Right atrium auricular region (tissue), 2 donors: Measurements from ENCODE around the gene RIMOC1. TPM values are rescaled to one million over a fixed set of nuclear protein-coding genes. Genes with fewer than 3 reads are reported as not detected.
A peak's percentile ranks its signal among the peaks of the same experiment; 100 is the strongest.

Source experiments
- DNase-seq: peaks from one replicate; pipeline ENCODE4 v3.0.0-alpha.2; 2019; ENCODE audit warnings: low spot score
- H3K27ac ChIP-seq, 2 donors: fragments of 200-600 bp; sonication (generic); 1 replicate in 1 of 2; 2 replicates in 1 of 2; pipeline ENCODE4 v1.5.1; 2016 to 2019
- H3K27me3 ChIP-seq, 2 donors: fragments of 200-600 bp; sonication (generic); one replicate each; pipeline versions ENCODE4 v1.5.1 to v1.6.0; 2017 to 2019
- H3K36me3 ChIP-seq: fragments of 200-600 bp; sonication (generic); one replicate; pipeline ENCODE4 v1.5.1; 2016
- H3K4me1 ChIP-seq, 2 donors: fragments of 200-600 bp; sonication (generic); one replicate each; pipeline versions ENCODE4 v1.5.1 to v1.6.0; 2017 to 2019
- H3K4me3 ChIP-seq, 2 donors: fragments of 200-600 bp; sonication (generic); 1 replicate in 1 of 2; 2 replicates in 1 of 2; pipeline ENCODE4 v1.5.1; 2017 to 2019; ENCODE audit warnings: mild to moderate bottlenecking in 1 of 2, moderate library complexity in 1 of 2
- H3K9me3 ChIP-seq, 2 donors: fragments of 200-600 bp; sonication (generic); one replicate each; pipeline ENCODE4 v1.5.1; 2019
- total RNA-seq, 2 donors: library from RNA; depleted of rRNA; stranded (reverse); fragments of >200 nt; gene quantifications; one replicate each; pipeline ENCODE4 v1.1.0, GENCODE V29; 2016
- TF ChIP-seq, protein P1 (sequence below), 2 donors: fragments of 200-600 bp; sonication (generic); IDR thresholded peaks; one replicate each; pipeline ENCODE4 v1.5.1; 2019; ENCODE audit warnings: antibody characterized with exemption in 2 of 2

RIMOC1 gene
- total RNA-seq, 2 donors from 2014 or later = 11.2 to 13.9 TPM

GRCh38 chr5:41893074-41893851, 10.9 kb upstream of the RIMOC1 start:
- H3K4me1 ChIP-seq = no peaks in the 10 kb centered on the region
- DNase-seq = no peak
- H3K27ac ChIP-seq = no peak overlapping the region
- no peaks in the 10 kb centered on the region for H3K27me3 ChIP-seq
- no peaks in the 10 kb centered on the region for H3K9me3 ChIP-seq
- TF ChIP-seq, protein P1, sequence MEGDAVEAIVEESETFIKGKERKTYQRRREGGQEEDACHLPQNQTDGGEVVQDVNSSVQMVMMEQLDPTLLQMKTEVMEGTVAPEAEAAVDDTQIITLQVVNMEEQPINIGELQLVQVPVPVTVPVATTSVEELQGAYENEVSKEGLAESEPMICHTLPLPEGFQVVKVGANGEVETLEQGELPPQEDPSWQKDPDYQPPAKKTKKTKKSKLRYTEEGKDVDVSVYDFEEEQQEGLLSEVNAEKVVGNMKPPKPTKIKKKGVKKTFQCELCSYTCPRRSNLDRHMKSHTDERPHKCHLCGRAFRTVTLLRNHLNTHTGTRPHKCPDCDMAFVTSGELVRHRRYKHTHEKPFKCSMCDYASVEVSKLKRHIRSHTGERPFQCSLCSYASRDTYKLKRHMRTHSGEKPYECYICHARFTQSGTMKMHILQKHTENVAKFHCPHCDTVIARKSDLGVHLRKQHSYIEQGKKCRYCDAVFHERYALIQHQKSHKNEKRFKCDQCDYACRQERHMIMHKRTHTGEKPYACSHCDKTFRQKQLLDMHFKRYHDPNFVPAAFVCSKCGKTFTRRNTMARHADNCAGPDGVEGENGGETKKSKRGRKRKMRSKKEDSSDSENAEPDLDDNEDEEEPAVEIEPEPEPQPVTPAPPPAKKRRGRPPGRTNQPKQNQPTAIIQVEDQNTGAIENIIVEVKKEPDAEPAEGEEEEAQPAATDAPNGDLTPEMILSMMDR (IDR thresholded peaks at IDR 0.05) = no peak
- H3K4me3 ChIP-seq = no peak overlapping the region
- no peaks in the 10 kb centered on the region for H3K36me3 ChIP-seq

DNA sequence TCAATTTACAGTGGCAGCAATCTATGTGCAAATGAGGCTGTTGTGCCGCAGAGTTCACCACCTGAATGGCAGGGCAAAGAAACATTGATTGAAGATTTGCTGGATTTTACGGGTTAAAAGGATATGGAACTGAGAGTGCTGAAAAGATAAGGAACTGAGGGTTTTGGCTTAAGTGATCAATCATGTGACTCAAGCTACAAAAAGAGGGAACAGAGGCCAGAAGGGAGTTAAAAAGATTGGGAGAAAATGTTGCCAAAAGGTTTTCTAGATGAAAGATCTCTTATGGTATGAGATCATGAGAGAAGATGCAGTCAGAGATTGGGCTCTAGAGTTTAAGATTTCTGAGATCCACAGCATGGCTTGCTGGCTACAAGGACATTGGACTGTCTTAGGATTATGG, 7.9 kb upstream of the RIMOC1 start:
- Histone ChIP-seq H3K27ac (no peak overlapping the region), H3K9me3 (no peaks in the 10 kb centered on the region), H3K36me3 (no peaks in the 10 kb centered on the region), H3K4me1 (no peaks in the 10 kb centered on the region), H3K4me3 (no peak overlapping the region), H3K27me3 (no peaks in the 10 kb centered on the region)
- TF ChIP-seq, protein P1 (IDR thresholded peaks at IDR 0.05) = no peak
- DNase-seq = no peak

- Histone ChIP-seq H3K36me3 (no peaks in the 10 kb centered on the region), H3K4me1 (peaks cover 0 to 30% of the 10 kb centered on the region in 2 donors), H3K27ac (peak overlapping the region; percentile 89 to 94), H3K27me3 (no peaks in the 10 kb centered on the region), H3K4me3 (peak overlapping the region; percentile 45 to 83), H3K9me3 (no peaks in the 10 kb centered on the region)
- TF ChIP-seq, protein P1 (IDR thresholded peaks at IDR 0.05) = no peak
- DNase-seq = no peak
Measured at GRCh38 chr5:41903382-41903891, 707 bp upstream of the RIMOC1 start.

DNA sequence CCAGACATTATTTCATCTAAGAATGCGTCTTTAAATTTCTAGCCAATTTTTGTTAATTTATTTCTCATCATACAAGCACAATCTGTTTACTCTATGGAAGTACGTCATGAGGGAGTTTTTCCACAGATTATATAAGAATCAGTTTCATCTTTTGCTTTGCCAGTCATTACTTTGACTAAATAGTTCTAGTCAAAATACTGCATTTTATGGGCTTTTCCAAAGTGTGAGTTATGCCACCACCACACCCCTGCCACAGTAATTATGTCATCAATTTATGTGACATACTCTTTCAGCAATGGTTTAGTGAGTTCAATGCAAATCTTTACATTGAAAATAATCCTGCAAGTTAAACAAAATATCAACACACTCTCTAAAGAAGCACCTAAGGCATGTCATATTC, 2.0 kb downstream of the RIMOC1 start:
- Histone ChIP-seq H3K4me3 (no peak overlapping the region), H3K36me3 (peaks cover 14% of the 10 kb centered on the region), H3K9me3 (no peaks in the 10 kb centered on the region), H3K27me3 (no peaks in the 10 kb centered on the region), H3K27ac (no peak overlapping the region), H3K4me1 (peaks cover 0 to 38% of the 10 kb centered on the region in 2 donors)
- DNase-seq = no peak
- TF ChIP-seq, protein P1 (IDR thresholded peaks at IDR 0.05) = no peak

DNA sequence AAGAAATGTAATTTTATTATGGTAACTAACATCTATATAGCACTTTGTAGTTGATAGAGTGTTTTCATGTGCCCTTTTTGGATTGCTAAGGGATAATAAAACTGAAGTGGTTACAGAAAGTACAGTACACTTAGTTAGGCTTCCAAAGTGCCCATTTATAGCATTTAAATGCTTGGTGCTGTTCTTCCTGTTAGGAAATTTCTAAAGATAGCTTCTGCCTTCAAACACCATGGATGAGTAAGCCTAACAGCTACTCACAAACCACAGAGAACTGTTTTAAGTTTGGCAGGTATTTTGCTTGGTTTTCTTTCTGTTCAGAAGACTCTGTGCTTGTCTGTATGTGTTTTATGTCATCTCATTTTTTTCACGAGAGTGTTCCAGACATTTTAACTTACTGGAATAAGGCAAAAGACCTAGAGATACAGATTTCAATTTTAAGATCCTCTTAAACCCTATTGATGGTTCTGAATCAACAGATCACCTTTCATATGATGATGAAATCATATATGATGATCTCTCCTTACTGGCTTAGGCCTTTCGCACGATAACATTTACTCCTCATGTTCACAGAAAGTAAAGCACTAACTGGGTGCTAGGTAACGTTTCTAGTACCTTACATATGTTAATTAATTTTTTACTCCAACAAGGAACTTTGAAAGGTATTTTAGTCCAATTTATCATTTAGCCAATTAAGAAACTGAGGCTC, 4.4 kb downstream of the RIMOC1 start:
- Histone ChIP-seq H3K4me3 (no peak overlapping the region), H3K27ac (peak overlapping the region; percentile 76 to 88), H3K36me3 (peaks cover 38% of the 10 kb centered on the region), H3K4me1 (peaks cover 0 to 36% of the 10 kb centered on the region in 2 donors), H3K9me3 (no peaks in the 10 kb centered on the region), H3K27me3 (no peaks in the 10 kb centered on the region)
- DNase-seq = no peak
- TF ChIP-seq, protein P1 (IDR thresholded peaks at IDR 0.05) = no peak
